Measurements from ENCODE around the gene RXRA. TPM values are rescaled to one million over a fixed set of nuclear protein-coding genes. Genes with fewer than 3 reads are reported as not detected.

The RXRA gene
- total RNA-seq, 1 donor from 2014 or later = 66.9 TPM

DNA sequence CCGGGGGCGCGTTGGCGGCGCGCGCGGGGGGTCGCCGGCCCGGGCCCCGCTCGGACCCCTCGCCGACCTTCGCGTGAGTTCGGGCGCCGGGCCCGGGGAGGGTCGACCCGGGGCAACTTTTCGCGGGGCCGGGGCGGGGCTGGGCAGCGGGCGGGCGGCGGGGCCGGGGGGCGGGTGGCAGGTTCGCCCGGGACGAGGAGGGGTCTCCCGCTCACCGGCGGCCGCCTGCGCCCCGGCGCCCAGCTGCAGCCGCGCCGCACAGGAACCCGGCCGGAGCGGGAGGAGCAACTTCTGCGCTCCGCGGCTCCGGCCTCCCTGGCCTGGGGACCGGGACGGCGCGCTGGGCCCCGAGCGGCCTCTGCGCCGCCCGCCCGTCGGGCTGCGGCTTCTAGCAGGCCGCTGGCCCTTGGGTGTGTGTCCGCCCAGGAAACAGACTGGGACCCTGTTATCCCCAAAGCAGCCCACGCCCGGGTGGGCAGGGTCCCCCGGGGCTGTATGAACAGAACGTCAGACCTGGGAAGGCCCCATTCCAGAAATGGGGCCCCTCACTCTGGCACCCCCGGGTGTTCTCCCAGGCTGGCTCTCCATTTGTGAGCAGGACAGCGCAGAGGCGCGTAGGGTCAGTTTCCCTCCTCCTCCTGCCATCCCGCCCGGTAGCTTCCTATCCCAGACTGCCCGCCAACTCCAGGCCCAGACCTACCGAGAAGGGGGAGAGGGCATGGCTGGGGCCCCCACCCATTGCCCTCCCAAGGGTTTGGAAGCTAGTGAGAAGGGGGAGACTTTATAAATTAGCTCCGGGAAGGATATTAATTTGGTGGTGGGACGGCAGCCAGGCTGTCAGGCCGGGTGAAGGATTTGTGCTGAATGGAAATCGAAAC lies 708 bp downstream of the RXRA start:
- no peaks in the 10 kb centered on the region for H3K36me3 Mint-ChIP-seq
- H3K4me1 Mint-ChIP-seq (ENCODE audit: unreplicated experiment) = peaks cover 29% of the 10 kb centered on the region
- peak overlapping the region; percentile 88 for H3K27ac Mint-ChIP-seq
- no peak for TF ChIP-seq CTCF (conservative IDR thresholded peaks at IDR 0.05)
- no peak for DNase-seq (ENCODE audit: extremely low spot score, unreplicated experiment)
- H3K27me3 Mint-ChIP-seq = no peaks in the 10 kb centered on the region
- H3K4me3 Mint-ChIP-seq = peak overlapping the region; percentile 89
- no peaks in the 10 kb centered on the region for H3K9me3 Mint-ChIP-seq

GRCh38 chr9:134327671-134328231 lies 1.5 kb downstream of the RXRA start:
- H3K4me3 Mint-ChIP-seq = peak overlapping the region; percentile 89
- no peak for DNase-seq (ENCODE audit: extremely low spot score, unreplicated experiment)
- no peaks in the 10 kb centered on the region for H3K36me3 Mint-ChIP-seq
- H3K4me1 Mint-ChIP-seq (ENCODE audit: unreplicated experiment) = peaks cover 27% of the 10 kb centered on the region
- H3K27ac Mint-ChIP-seq = peak overlapping the region; percentile 88
- H3K9me3 Mint-ChIP-seq = no peaks in the 10 kb centered on the region
- no peak for TF ChIP-seq CTCF (conservative IDR thresholded peaks at IDR 0.05)
- H3K27me3 Mint-ChIP-seq = no peaks in the 10 kb centered on the region

- Mint-ChIP-seq H3K4me1 (ENCODE audit: unreplicated experiment) (peaks cover 30% of the 10 kb centered on the region), H3K27ac (peak overlapping the region; percentile 88), H3K4me3 (peak overlapping the region; percentile 89), H3K36me3 (no peaks in the 10 kb centered on the region), H3K27me3 (no peaks in the 10 kb centered on the region), H3K9me3 (no peaks in the 10 kb centered on the region)
- no peak for DNase-seq (ENCODE audit: extremely low spot score, unreplicated experiment)
- no peak for TF ChIP-seq CTCF (conservative IDR thresholded peaks at IDR 0.05)
These were observed 2.1 kb downstream of the RXRA start for GRCh38 chr9:134328341-134328840.

- Mint-ChIP-seq H3K4me3 (peak overlapping the region; percentile 89), H3K9me3 (no peaks in the 10 kb centered on the region), H3K4me1 (ENCODE audit: unreplicated experiment) (peaks cover 24% of the 10 kb centered on the region), H3K27me3 (no peaks in the 10 kb centered on the region), H3K27ac (peak overlapping the region; percentile 79), H3K36me3 (no peaks in the 10 kb centered on the region)
- TF ChIP-seq CTCF (conservative IDR thresholded peaks at IDR 0.05) = no peak
- DNase-seq (ENCODE audit: extremely low spot score, unreplicated experiment) = no peak
These were observed 2.8 kb downstream of the RXRA start for GRCh38 chr9:134328841-134329575.

- no peaks in the 10 kb centered on the region for H3K27me3 Mint-ChIP-seq
- no peak for TF ChIP-seq CTCF (conservative IDR thresholded peaks at IDR 0.05)
- DNase-seq (ENCODE audit: extremely low spot score, unreplicated experiment) = no peak
- H3K4me1 Mint-ChIP-seq (ENCODE audit: unreplicated experiment) = peaks cover 20% of the 10 kb centered on the region
- peak overlapping the region; percentile 85 for H3K4me3 Mint-ChIP-seq
- H3K36me3 Mint-ChIP-seq = no peaks in the 10 kb centered on the region
- H3K27ac Mint-ChIP-seq = peak overlapping the region; percentile 68
- no peaks in the 10 kb centered on the region for H3K9me3 Mint-ChIP-seq
These were observed 3.3 kb downstream of the RXRA start for GRCh38 chr9:134329576-134329855.

All from type B pancreatic cell (in vitro differentiated cells).